Activated T-cell treated with anti-CD3 and anti-CD28 coated beads for 24 hours (primary cell): ENCODE results near the gene FARS2.

Experiments used
- DNase-seq: peaks from one replicate; pipeline ENCODE4 v3.0.0-alpha.2; 2020; ENCODE audit warnings: low read depth

The FARS2 gene

DNA sequence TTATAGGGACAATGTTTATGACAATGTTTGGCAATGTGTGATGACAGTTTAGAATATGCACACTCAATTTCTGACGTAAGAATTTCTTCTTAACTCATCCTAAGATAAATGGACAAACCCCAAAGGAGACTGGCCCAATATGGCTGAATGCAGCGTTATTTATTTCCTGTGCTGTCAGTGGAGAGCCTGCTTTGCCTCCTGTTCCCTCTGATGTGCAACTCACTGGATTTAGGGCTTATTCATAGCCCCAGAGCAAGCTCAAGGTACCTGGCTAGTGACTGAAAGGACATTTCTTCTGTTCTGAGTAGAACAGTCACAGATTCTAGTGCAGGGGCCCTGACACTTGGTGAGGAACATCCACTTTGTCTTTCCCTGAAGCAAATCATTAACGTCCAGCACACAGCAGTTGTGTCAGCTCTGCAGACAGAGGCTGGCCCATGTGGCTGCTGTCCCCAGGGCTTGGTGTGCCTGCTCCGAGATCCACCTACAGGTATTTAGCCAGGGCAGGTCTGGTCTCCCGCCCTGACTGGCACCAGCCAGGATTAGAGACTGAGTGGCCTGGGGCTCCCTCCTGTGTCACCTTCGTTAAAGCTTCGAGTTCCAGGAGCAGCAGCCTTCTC lies 64.8 kb downstream of the FARS2 start:
- DNase-seq = no peak

DNA sequence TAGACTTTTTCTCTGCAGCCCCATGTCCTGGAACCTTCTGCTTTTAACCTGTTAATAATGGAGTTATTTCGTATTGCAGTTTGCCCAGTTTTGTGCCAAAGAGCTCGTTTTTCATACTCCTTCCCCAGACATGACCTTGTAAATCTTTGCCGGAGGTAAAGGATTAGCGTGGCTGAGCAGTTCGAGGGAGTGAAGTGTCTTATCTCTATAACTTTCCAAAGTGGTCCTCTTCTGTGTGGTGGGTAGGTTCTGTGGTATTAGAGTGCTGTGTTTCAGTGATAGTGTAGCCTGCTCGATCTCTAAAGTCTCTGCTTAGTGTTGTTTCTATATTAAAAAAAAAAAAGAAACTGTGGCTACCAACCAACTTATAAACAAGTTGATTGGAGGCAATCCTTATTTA lies 67.5 kb downstream of the FARS2 start:
- no peak for DNase-seq

DNA sequence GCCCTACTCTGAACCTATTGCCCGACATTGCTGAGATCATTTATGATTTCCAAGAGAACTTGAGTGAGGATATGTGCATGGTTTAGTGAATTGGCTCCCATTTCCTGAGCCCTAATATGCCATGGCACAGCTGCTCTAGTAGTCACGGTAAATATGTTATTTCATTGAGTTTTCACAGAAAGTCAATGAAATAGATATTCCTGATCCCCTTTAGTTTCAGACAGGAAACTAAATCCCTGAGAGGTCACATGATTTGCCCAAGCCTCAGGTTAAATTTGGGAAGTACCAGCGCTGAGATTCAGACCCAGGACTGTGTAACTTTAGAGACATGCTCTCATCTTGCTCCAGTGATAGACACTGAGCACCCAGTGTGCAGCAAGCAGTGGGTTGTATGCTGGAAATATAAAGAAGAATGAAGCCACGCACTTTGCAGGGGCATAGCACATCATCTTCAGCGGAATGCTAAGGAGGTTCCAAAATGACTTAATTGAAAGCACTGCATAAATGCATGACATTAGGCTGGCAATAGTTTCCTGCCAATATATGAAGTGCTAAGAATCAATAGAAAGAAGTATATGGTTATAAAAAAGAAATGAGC lies 70.6 kb downstream of the FARS2 start:
- DNase-seq = no peak

DNA sequence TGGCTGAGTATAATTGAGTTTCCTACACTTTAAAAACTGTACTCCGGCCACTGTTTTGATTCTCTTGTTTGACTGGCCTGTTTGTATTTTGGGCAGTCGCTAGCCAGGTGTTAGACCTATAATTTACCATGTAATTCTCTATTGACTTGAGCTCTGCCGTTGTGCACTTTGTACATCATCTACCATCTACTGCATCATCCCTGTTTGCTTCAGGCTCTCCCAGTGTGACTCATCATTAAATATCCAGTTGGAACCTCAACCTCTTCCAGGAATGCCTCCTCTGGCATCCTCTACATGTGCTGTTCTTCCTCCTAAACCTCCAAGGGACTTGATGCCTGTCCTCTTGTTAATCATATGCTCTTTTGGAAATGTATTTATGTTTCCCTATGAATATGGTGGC lies 72.3 kb downstream of the FARS2 start:
- no peak for DNase-seq

DNA sequence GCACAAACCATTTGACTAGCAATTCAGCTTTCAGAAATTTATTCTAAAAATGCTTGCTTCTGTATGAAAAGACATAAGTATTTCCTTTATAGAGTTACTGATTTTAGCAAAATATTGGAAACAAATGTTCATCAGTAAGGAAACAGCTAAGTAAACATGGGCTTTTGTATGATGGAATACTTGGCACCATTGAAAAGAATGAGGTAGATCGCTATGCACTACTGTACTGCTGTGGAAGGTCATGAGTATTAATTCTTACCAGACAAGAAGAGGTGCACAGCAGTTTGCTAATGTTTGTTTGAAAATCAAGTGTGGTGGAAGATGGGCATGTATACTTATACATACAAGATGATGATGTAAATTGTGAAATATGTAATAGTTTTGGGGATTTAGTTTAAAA lies 73.0 kb downstream of the FARS2 start:
- DNase-seq = no peak

DNA sequence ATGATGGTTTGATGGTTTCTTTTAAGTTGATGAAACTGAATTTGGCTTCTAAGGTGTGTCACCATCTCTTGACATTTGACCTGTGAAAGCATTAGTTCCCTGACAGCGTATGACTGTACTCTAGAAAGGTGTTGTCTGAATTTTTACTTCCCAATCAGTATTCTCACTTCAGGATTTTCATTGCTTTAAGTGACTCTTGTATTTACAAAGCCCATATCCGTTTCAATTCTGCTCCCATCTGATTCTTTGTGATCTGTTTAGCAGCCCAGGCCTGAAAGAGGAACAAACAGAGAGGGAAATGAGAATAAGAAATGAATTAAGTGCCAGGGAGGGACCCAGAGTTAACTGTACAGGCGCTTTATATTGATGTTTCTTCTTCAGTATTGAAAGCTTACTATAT lies 73.7 kb downstream of the FARS2 start:
- DNase-seq = no peak

DNA sequence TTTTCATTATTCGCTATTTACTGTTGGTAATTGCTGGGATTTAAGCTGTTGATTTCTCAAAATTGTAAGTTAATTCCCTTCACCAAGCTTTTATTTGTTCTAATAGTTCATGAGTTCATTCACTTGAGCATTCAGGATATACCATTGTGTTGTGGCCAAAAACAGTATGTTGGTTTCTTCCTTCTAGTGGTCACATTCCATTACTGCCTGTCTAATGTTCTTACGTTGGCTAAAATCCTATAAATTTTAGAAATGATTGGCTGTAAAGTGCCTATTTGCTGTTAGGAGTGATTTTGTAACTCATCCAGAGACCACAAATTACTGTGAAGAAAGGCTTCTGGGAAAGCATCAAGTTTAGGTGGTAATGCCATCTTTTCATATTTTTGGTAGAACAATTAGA lies 76.3 kb downstream of the FARS2 start:
- no peak for DNase-seq

DNA sequence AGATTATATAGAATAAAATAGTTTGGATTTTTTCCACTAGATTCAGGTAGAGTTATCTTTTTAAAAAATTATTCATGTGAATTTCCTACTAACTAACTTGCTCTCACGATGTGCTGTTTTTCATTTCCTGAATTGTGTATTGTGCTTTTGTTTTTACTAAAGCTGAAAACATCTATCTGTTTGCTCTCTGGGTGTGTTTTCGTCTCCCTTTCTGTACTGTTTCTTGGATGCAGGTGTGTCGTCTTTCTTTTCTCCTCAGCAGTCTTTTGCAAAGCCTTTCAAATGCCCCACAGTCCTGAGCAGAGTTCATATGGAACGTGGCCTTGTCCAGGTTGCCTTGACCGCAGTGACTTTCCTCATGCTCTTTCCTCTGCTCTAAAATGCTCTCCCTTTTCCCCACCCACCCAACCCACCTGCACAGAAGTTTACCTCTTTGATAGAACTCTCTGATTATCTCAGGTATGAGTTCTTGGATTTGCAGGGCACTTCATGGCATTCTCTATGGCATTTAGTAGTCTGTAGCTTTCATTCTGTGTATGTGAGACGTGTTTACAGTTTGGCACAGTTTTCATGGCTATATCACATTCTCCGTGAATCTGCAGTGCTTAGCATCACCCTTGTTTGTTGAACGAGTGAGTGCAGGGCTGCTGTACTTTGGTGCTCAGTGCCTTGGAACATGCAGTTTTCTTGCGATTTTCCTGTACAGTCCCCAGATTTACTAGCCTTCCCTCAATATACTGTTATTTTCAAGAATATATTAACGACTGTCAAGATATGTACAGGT lies 77.1 kb downstream of the FARS2 start:
- no peak for DNase-seq

DNA sequence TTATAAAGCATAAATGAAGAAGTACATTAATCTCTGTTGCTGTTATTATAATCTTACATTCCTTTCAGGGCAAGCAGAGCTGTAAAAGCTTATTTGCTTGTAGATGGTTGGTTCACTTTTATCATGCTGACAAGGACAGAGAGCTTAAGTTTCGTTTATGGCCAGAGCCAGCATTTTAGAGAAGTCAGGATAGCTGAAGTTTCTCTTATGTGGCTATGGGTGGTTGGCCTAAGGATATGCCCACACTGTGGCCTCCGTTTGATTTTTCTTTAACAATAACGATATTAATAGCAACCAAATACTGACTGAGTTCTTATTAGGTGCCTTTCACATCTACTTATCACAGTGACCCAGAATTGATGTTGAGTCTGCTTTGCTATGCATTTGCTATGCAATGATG lies 78.5 kb downstream of the FARS2 start:
- DNase-seq = no peak

DNA sequence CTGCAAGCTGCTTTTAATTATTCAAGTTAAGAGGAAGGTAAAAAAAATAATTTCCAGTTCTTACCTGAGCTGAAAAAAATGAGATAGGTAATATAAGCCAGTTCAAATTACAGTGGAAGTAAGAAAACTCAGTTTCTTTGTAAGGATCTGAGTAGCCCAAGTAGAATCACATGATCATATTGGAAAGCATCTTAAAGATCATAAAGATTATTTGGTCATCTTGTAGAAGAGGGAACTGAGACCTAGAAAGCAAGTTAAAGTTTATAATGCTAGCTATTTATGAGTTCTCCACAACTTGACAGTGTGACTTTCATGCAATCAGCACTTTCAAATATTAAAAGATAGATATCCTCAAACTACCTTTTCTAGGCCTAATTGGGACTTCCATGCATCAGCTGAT lies 80.5 kb downstream of the FARS2 start:
- no peak for DNase-seq

DNA sequence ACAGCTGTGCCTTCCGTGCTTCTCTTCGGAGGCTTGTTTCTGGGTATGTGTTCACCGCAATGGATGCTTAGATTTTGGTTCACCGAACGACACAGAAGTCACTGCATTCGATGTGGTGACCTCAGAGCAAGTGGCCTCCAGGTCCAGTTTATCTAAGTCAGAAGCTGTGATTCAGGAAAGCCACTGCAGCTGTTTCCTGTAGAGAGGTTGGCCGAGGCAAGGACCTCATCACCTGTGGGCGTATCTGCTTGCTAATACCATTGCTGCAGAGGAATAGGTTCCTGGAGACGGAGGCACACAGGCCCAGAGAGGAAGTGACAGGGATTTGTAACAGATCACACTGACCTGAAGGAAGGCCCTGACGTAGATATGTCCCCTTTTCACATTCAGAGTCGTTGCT lies 82.7 kb downstream of the FARS2 start:
- no peak for DNase-seq

DNA sequence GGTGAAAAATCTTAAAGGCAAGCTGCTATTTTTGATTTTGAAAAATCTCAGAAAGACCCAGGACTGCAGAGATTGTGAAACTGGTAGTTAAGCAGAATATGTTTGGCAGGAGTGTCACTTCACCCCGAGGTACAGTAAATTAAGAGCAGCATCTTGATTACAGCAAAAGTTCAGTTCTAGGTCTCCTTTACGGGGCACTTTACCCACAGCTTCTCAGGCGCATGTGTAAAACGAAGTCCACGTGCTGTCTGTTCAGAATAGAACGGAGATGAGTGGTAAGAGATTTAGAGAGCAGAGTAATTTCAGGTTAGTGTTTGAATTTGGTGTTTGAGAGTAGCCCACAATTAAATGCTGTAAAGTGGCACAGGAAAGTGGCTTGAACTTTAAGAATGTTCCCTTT lies 84.0 kb downstream of the FARS2 start:
- no peak for DNase-seq

DNA sequence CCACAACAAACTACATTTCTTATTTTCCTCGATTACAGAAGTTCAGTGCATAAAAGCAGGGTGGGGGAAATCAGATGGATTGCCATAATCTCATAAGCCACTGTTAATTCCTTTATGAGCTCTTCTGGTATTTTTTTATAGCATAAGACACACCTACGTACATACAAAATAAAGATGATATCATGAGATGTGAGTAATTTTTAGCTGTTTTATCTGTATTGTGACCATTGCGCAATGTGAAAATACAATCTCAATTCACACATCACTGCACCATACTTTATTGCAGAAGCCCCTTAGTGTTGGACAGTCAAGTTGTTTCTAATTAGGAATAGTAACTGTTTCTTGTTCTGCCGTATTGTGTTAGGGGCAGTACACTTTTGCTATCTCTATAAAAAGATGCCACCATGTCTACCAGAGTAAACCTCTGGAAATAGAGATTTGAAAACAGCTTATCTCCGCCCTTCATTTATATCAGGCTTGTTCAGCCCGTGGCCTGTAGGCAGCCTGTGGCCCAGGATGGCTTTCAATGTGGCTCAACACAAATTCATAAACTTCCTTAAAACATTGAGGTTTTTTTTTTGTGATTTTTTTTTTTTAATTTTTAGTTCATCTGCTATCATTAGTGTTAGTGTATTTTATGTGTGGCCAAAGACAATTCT lies 90.4 kb downstream of the FARS2 start:
- no peak for DNase-seq

DNA sequence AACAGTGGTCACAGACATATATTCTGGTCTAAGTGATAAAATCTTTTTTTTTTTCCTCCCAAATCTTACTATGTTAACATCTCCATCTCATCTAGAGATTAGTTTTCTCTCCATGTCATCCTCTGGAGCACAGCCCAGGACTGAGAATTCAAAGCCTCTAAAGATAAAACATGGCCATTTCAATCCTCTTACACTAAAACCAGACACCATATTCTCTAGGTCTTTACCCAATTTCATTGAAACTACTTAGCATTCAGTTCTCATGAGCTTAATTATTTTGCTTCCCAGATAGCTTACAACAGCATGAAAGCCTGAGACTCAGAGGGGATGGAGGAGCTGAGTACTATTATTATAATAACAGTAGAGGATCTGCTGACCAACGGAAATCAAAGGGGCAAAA lies 92.7 kb downstream of the FARS2 start:
- no peak for DNase-seq

DNA sequence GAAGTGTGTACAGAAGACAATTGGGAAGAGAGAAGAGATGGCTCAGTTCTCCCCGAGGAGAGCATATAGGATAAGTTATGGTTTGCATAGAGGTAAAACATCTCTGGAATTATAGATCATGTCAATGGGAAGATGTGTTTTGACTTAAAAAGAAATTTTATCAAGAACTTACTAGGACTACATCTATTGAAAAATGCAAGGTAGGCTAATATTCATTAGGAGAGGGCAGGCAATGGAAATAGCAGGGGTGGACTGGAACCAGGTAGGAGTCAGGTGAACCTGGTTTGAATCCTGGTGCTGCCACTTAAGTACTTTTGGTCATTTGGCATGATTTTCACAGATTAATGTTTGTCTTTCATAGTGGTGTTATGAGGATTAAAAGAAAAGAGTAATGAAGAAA lies 96.2 kb downstream of the FARS2 start:
- DNase-seq = no peak

DNA sequence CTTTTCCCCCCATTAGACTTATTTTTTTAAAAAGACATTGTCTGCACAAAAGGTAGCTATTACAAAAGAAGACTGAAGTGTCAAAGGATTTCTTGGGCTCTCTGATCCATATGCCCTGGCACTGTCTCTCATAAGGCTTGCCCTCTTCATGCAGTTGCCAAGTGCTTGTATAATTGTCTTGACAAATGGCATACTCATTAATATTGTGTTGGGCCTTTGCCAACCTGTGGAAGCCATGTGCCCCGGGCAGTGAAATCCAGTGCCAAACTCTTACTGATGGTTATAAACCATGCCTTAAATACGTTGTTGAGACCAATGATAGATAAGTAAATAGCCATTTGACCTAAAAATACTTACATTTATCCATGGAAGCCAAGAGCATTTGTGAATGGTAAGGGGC lies 98.1 kb downstream of the FARS2 start:
- no peak for DNase-seq

DNA sequence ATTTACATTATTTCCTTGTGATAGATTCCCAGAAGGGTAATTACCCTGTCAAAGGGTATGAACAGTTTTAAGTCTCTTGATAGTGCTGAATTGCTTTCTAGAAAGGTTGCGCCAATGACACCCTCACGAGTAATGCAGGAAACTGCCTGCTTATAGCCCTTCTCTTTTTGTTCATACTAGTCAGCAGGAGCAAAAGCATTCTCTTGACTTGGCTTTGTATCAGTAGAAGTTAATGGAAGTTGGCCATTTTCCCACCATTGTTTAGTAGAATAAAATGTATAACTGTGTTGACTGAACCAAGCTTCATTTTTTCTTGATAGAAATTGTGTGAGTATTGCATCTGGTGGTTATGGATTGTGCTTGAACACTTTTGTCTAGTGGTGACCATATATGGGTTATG lies 100.1 kb downstream of the FARS2 start:
- DNase-seq = no peak

DNA sequence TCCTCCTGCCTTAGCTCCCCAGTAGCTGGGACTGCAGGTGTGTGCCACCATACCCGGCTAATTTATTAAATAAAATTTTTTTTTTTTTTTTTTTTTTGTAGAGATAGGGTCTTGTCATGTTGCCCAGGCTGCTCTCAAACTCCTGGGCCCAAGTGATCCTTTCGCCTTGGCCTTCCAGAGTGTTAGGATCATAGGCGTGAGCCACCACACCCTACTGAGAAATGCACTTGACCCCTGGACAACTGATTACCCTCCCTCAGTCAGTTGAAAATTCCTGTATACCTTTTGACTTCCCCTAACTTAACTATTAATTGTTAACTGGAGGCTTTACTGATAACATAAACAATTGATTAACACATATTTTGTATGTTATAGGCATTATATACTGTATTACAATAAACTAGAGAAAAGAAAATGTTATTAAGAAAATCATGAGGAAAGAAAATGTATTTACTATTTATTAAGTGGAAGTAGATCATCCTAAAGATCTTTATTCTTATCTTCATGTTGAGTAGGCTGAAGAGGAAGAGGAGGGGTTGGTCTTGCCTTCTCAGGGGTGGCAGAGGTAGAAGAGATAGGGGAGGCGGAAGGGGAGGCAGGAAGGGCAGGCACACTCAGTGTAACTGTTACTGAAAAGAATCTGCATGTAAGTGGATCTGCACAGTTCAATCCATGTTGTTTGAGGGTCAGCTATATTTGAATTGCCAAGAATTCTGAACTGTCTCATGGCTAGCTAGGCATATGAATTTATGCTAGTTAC lies 104.3 kb downstream of the FARS2 start:
- no peak for DNase-seq

DNA sequence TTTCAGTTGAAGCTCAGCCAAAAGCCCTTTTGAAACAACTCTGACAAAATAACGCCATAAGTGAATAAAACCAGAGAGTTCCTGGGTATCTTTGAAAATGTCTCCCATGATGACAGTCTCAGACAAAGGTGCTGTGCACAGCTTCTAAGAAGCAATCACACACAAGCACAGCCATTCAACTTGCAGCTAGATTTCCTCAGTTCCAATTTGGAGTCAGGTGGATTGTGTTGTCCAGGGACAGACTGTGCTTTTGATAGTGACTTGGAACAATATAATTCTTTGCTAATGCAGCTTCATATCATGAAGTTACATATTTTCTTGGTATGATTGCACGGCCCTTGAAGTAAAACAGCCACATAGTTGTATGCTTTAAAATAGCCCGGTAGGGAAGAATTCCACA lies 105.6 kb downstream of the FARS2 start:
- DNase-seq = no peak

DNA sequence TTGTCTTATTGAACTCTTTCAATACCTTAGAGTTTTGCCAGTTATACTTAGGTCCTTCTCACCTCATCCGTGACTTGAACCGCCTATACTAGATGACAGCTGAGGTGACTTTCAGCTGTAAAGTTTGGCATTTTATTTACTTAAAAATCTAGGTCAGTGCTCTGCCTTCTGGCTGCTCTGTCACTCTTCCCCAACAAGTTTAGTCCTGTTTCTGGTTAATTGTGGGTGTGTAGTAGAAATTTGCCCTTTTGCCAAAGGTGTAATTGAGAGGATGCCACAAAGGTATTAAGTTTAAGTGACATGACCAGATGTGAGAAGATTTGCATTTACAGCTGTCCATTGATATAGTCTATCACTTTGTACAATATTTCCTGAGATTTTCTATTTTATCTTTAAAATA lies 106.2 kb downstream of the FARS2 start:
- DNase-seq = no peak

DNA sequence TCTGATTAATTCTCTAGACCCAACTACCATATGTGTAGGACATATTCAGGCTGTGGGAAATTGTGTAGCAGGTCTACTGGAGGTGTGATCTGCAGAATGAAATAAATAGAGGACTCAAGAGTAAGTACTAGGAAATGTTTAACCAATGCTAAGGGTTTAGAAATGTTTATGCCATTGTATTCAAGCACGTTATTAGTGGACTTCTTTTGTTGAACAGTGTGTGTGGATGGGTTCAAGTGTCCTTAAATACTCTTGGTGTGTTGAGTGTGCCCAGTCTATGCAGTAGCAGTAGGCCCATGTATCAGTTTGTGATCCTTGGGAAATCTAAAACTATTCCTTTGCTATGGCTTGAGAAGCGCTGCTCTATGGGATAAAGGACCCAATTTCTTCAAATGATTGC lies 112.1 kb downstream of the FARS2 start:
- DNase-seq = no peak

DNA sequence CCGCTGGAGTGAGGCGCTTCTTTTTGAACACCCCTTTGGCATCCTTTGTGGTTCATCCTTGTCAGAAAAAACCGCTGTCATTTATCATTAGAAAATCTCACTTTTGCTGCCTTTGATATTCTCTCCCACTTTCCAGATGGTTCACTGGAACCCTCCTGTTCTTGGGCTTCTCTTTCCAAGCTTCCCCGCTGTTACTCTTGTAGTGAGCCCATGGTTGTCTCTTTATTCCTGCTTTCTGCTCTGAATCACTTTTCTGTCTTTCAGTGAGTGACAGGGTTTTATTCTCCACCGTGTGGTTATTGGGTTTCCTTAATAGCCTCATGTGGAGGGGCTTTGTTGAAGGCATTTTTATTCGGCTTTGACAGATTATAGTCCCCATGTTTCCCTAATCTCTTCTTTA lies 117.0 kb downstream of the FARS2 start:
- DNase-seq = no peak
